SIG-M5 treated with dmso at 0.1 percent for 504 hours (cell line): ENCODE data around the gene UBL4A.

Experiments used
- DNase-seq: peaks from one replicate; lab custom pipeline; 2025; ENCODE audit not compliant: unreplicated experiment; lab: John Stamatoyannopoulos, UW

Gene UBL4A

GRCh38 chrX:154466036-154466435 lies 20.4 kb downstream of the UBL4A start:
- DNase-seq = no peak

- DNase-seq = no peak
Measured at GRCh38 chrX:154465601-154466000, 20.8 kb downstream of the UBL4A start.

GRCh38 chrX:154464806-154465365 lies 21.5 kb downstream of the UBL4A start:
- no peak for DNase-seq

GRCh38 chrX:154463611-154464220 lies 22.7 kb downstream of the UBL4A start:
- no peak for DNase-seq

GRCh38 chrX:154462396-154462795 lies 24.0 kb downstream of the UBL4A start:
- DNase-seq = no peak

GRCh38 chrX:154460326-154460725 lies 26.1 kb downstream of the UBL4A start:
- no peak for DNase-seq

- DNase-seq = no peak
Measured at GRCh38 chrX:154459832-154460231, 26.6 kb downstream of the UBL4A start.

GRCh38 chrX:154458954-154459778 lies 27.2 kb downstream of the UBL4A start:
- peak; percentile 21 for DNase-seq

- no peak for DNase-seq
Measured at GRCh38 chrX:154458116-154458953, 28.1 kb downstream of the UBL4A start, which contains the start of gene PLXNA3. Gene PLXNA3, plus strand, starts transcription at chrX:154458281. Its CDS starts 1,903 bp downstream, at chrX:154460184.

GRCh38 chrX:154457491-154458115 lies 28.8 kb downstream of the UBL4A start:
- peak; percentile 7 for DNase-seq

GRCh38 chrX:154452823-154453222 lies 33.6 kb downstream of the UBL4A start:
- no peak for DNase-seq

GRCh38 chrX:154450312-154450711 lies 36.1 kb downstream of the UBL4A start:
- DNase-seq = no peak

- DNase-seq = no peak
Measured at GRCh38 chrX:154449618-154450017, 36.8 kb downstream of the UBL4A start.

GRCh38 chrX:154448484-154448883 lies 37.9 kb downstream of the UBL4A start:
- DNase-seq = no peak

- no peak for DNase-seq
Measured at GRCh38 chrX:154446430-154446829, 40.0 kb downstream of the UBL4A start.

GRCh38 chrX:154445776-154446175 lies 40.6 kb downstream of the UBL4A start:
- no peak for DNase-seq

- DNase-seq = no peak
Measured at GRCh38 chrX:154444755-154445246, 41.6 kb downstream of the UBL4A start.

- DNase-seq = peak; percentile 51
Measured at GRCh38 chrX:154443992-154444754, 42.2 kb downstream of the UBL4A start, which contains the start of gene FAM50A. Gene FAM50A, plus strand, starts transcription at chrX:154444141. Its CDS starts 95 bp downstream, at chrX:154444236.

GRCh38 chrX:154443479-154443910 lies 42.9 kb downstream of the UBL4A start:
- DNase-seq = no peak
